ENCODE results near the gene MIA3. TPM values are rescaled to one million over a fixed set of nuclear protein-coding genes. Genes with fewer than 3 reads are reported as not detected.

MIA3 gene
- total and polyA plus RNA-seq, 2 experiments from 2014 or later: 31.9 to 34.8 TPM

DNA sequence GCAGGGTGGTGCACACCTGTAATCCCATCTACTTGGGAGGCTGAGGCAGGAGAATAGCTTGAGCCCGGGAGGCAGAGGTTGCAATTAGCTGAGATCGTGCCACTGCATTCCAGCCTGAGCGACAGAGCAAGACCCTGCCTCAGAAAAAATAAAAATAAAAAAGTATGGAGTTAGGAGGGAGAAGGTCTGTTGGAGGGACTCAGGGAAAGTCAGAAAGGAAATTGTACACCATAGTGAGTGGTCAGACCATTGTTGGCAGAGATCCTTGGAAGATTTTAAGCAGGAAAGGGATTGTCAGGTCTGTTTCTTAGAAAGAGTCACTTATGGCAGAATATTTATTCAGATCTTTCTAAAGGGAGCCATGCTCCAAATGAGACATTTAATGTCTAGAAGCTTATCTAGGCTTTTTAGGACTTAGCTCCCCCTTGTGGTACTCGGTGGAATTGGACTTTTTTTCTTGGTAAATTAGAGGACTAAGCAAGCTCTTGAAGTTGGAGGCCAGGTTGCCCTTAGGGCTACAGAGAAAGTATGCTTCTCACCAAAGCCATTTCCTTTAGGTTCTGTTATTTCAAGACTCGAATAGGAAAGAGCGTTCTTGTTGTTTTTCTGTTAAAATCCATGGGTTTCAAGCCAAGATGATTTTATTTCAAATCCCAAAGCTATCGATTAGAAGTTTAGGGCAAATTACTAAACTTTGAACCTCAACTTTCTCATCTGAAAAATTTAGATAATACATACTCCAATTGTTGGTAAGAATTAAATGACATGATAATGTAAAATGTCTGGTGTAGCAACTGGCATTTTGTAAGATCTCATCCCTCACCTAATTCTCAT, 16.5 kb downstream of the MIA3 start:
- Histone ChIP-seq H3K4me3 (no peak overlapping the region), H4K20me1 (ENCODE audit: insufficient read depth, poor library complexity, severe bottlenecking) (no peaks in the 10 kb centered on the region), H3K4me2 (no peak overlapping the region), H3K27ac (no peak overlapping the region), H3K36me3 (replicated peaks; ENCODE audit: insufficient read depth, low read depth) (no peaks in the 10 kb centered on the region), H3K9me2 (replicated peaks; ENCODE audit: insufficient read depth) (no peaks in the 10 kb centered on the region), H3K4me1 (ENCODE audit: insufficient read depth) (no peaks in the 10 kb centered on the region), H3K27me3 (no peaks in the 10 kb centered on the region), H3K79me2 (peaks cover 3% of the 10 kb centered on the region), H3K9me3 (ENCODE audit: low read depth) (no peaks in the 10 kb centered on the region), H2AFZ (no peak overlapping the region)
- DNase-seq (ENCODE audit: low spot score): peak; percentile 90
- TF ChIP-seq CTCF (IDR thresholded peaks at IDR 0.05; ENCODE audit: poor library complexity): peak; percentile 87
- TF ChIP-seq EZH2phosphoT487 (IDR thresholded peaks at IDR 0.05; ENCODE audit: low read depth, severe bottlenecking, unreplicated experiment): no peak
- 54% methylated on average over 7 of the region's 7 CpGs for WGBS (ENCODE audit: low lambda C conversion rate, missing lambda C conversion rate)

- Histone ChIP-seq H4K20me1 (ENCODE audit: insufficient read depth, poor library complexity, severe bottlenecking) (no peaks in the 10 kb centered on the region), H3K36me3 (replicated peaks; ENCODE audit: insufficient read depth, low read depth) (no peaks in the 10 kb centered on the region), H3K9me2 (replicated peaks; ENCODE audit: insufficient read depth) (no peaks in the 10 kb centered on the region), H3K4me3 (no peak overlapping the region), H3K9me3 (ENCODE audit: low read depth) (no peaks in the 10 kb centered on the region), H3K79me2 (peaks cover 12% of the 10 kb centered on the region), H3K27ac (no peak overlapping the region), H3K27me3 (no peaks in the 10 kb centered on the region), H2AFZ (no peak overlapping the region), H3K4me2 (no peak overlapping the region), H3K4me1 (ENCODE audit: insufficient read depth) (peaks cover 10% of the 10 kb centered on the region)
- 80% methylated on average over 5 of the region's 5 CpGs for WGBS (ENCODE audit: low lambda C conversion rate, missing lambda C conversion rate)
- no peak for DNase-seq (ENCODE audit: low spot score)
- TF ChIP-seq EZH2 (IDR thresholded peaks at IDR 0.05; ENCODE audit: borderline replicate concordance): no peak
- TF ChIP-seq CTCF (IDR thresholded peaks at IDR 0.05; ENCODE audit: poor library complexity): no peak
- TF ChIP-seq EZH2phosphoT487 (IDR thresholded peaks at IDR 0.05; ENCODE audit: low read depth, severe bottlenecking, unreplicated experiment): no peak
These were observed 23.5 kb downstream of the MIA3 start for GRCh38 chr1:222641269-222641948.

DNA sequence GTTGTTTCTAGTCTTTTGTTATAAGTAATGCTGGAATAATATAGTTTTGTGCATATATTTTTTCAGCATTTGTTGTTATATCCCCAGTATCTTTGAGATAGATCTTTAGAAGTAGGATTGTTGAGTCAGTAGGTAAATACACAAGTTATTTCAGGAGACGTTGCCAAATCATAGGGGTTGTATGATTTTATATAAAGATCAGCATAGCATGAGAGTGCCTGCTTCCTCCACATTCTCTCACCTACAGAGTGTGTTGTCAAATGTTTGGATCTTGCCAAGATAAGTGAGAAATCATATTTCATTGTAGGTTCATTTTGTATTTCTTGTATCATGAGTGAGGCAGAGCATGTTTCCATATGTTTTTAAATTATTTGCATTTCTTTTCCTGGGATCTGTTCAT, 24.6 kb downstream of the MIA3 start:
- Histone ChIP-seq H3K4me3 (no peak overlapping the region), H3K27me3 (no peaks in the 10 kb centered on the region), H3K9me3 (ENCODE audit: low read depth) (no peaks in the 10 kb centered on the region), H4K20me1 (ENCODE audit: insufficient read depth, poor library complexity, severe bottlenecking) (no peaks in the 10 kb centered on the region), H3K36me3 (replicated peaks; ENCODE audit: insufficient read depth, low read depth) (no peaks in the 10 kb centered on the region), H3K4me2 (no peak overlapping the region), H3K4me1 (ENCODE audit: insufficient read depth) (peaks cover 10% of the 10 kb centered on the region), H3K79me2 (peaks cover 21% of the 10 kb centered on the region), H3K9me2 (replicated peaks; ENCODE audit: insufficient read depth) (no peaks in the 10 kb centered on the region), H3K27ac (no peak overlapping the region), H2AFZ (no peak overlapping the region)
- TF ChIP-seq CTCF (IDR thresholded peaks at IDR 0.05; ENCODE audit: poor library complexity) (no peak), EZH2 (IDR thresholded peaks at IDR 0.05; ENCODE audit: borderline replicate concordance) (no peak), EZH2phosphoT487 (IDR thresholded peaks at IDR 0.05; ENCODE audit: low read depth, severe bottlenecking, unreplicated experiment) (no peak)
- whole genome bisulfite sequencing (ENCODE audit: low lambda C conversion rate, missing lambda C conversion rate): 94% methylated on average over 1 of the region's 1 CpG
- DNase-seq (ENCODE audit: low spot score): no peak
